GM21515 (cell line): Measurements from ENCODE around the gene FOXRED2.
"Not testable (repeated sequence)": the region's sequence is repeated elsewhere in the genome, so short reads cannot be mapped to it uniquely, and the experiment has no call there.

Source experiments
- ATAC-seq: cut with Tn5 transposase; IDR thresholded peaks from one replicate; pipeline ENCODE4 v1.9.1; 2021; ENCODE audit not compliant: unreplicated experiment

Gene FOXRED2

GRCh38 chr22:36506637-36507517, at the start of gene FOXRED2:
Gene FOXRED2, minus strand, starts transcription at chr22:36507040. Its CDS starts 618 bp downstream, at chr22:36506422.
- ATAC-seq: peak; percentile 72

GRCh38 chr22:36554098-36554497, 47.3 kb upstream of the FOXRED2 start:
- ATAC-seq: no peak

- ATAC-seq: no peak
These were observed 45.4 kb upstream of the FOXRED2 start for GRCh38 chr22:36552289-36552688.

- no peak for ATAC-seq
These were observed 44.1 kb upstream of the FOXRED2 start for GRCh38 chr22:36550701-36551495.

- no peak for ATAC-seq
These were observed 42.2 kb upstream of the FOXRED2 start for GRCh38 chr22:36549033-36549432.

GRCh38 chr22:36548606-36549005, 41.8 kb upstream of the FOXRED2 start:
- ATAC-seq: no peak

- ATAC-seq: no peak
These were observed 40.1 kb upstream of the FOXRED2 start for GRCh38 chr22:36546932-36547331.

- no peak for ATAC-seq
These were observed 39.4 kb upstream of the FOXRED2 start for GRCh38 chr22:36546092-36546804.

- no peak for ATAC-seq
These were observed 37.3 kb upstream of the FOXRED2 start for GRCh38 chr22:36544107-36544620.

GRCh38 chr22:36541831-36542411, 35.1 kb upstream of the FOXRED2 start:
- no peak for ATAC-seq

GRCh38 chr22:36540867-36541642, 34.2 kb upstream of the FOXRED2 start:
- ATAC-seq: no peak

GRCh38 chr22:36538529-36538928, 31.7 kb upstream of the FOXRED2 start:
- no peak for ATAC-seq

- ATAC-seq: no peak
These were observed 29.9 kb upstream of the FOXRED2 start for GRCh38 chr22:36536717-36537116.

- not testable (repeated sequence) for ATAC-seq
These were observed 26.5 kb upstream of the FOXRED2 start for GRCh38 chr22:36533320-36533719.

GRCh38 chr22:36532466-36532865, 25.6 kb upstream of the FOXRED2 start:
- no peak for ATAC-seq

GRCh38 chr22:36528795-36529751, 22.2 kb upstream of the FOXRED2 start, which contains the start of gene EIF3D:
Gene EIF3D, minus strand, starts transcription at chr22:36529166. Its CDS starts 3,045 bp downstream, at chr22:36526121.
- peak; percentile 90 for ATAC-seq

GRCh38 chr22:36528341-36528740, 21.5 kb upstream of the FOXRED2 start:
- ATAC-seq: no peak

- no peak for ATAC-seq
These were observed 15.8 kb upstream of the FOXRED2 start for GRCh38 chr22:36522662-36523061.

GRCh38 chr22:36520423-36520822, 13.6 kb upstream of the FOXRED2 start:
- ATAC-seq: no peak
